HG03378 (cell line): ENCODE results near the gene DRC7.
A peak's percentile ranks its signal among the peaks of the same experiment; 100 is the strongest.

Experiments
- ATAC-seq: cut with Tn5 transposase; IDR thresholded peaks from one replicate; pipeline ENCODE4 v1.9.1; 2021; ENCODE audit warnings: mild to moderate bottlenecking, moderate library complexity; ENCODE audit not compliant: unreplicated experiment

The DRC7 gene

GRCh38 chr16:57748596-57748995 lies 54.0 kb downstream of the DRC7 start:
- no peak for ATAC-seq

DNA sequence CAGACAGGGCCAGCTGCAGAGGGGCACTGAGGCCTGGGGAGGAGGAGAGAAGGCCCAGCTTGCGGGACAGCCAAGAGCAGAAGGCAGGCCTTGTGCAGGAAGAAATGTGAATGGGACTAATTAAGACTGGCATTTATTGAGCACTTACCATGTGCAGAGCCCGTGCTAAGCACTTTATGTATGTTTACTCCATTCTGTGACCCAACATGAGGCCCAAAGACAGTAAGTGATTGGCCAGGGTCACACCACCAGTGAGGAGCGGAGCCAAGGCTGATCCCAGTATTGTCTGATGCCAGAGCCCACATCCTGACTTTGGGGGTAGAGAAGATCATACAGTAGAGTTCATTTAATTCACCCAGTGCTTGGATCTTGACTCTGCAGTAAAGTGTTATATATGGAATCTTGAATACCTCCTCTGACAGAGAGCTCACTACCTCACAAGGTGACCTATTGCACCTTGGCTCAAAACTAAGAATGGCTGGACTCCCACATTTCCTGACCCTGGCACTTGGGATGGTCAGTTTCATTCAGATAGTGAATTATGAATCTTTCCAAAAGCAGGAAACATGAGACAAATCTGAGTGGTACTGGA lies 54.6 kb downstream of the DRC7 start:
- no peak for ATAC-seq

- ATAC-seq = no peak
These were observed 55.3 kb downstream of the DRC7 start for GRCh38 chr16:57749856-57750452.

GRCh38 chr16:57750796-57751538 lies 56.4 kb downstream of the DRC7 start:
- ATAC-seq = no peak

DNA sequence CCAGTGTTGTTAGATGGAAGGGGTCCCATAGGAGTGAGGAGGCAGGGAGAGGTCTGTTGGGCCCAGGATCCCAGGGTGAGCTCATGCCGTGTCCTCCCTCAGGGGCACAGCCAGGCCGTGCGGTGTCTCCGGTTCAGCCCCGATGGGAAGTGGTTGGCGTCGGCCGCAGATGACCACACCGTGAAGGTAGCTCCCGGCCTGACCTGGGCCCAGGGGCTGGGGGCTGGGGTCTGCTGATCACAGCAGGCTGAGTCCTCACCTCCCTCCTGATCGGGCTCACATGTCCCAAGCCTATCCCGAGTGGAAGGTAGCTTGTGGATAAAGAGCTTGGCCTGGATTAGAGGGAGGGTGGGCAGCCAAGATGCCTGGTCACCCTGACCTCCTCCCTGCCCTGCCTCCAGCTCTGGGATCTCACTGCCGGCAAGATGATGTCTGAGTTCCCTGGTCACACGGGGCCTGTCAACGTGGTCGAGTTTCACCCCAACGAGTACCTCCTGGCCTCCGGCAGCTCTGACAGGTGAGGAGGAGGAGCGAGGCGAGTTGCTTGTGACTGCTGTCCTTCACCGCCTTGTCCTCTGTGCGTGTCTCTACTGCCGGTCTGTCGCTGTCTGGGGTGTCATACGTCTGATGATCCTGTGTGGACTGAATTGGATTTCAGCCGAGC lies 57.1 kb downstream of the DRC7 start:
- ATAC-seq = no peak

GRCh38 chr16:57752203-57752580 lies 57.6 kb downstream of the DRC7 start:
- ATAC-seq = no peak

DNA sequence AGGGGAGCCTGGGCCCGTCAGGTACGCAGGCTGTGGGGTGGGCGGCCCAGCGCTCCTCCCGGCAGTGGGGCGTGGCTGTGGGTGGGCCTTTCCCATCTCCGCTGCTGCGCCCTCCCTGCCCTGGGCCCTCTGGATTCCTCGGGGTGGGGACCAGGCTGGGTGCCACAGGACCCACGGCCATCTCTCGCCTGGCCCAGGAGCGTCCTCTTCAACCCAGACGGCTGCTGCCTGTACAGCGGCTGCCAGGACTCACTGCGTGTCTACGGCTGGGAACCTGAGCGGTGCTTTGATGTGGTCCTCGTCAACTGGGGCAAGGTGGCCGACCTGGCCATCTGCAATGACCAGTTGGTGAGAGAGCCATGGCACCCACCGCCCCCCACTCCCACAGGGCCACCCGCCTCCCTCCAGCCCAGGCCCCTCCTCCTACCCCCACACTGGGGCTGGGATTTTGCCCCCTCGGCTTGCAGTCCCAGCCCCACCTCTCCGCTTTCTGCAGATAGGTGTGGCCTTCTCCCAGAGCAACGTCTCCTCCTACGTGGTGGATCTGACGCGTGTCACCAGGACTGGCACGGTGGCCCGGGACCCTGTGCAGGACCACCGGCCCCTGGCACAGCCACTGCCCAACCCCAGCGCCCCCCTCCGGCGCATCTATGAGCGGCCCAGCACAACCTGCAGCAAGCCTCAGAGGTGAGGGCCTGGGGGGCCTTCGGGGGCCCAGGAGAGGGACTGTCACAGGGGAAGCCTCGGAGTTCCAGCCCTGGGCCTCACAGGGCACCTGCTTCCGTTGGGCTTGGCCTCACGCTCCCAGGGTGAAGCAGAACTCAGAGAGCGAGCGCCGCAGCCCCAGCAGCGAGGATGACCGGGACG lies 58.2 kb downstream of the DRC7 start:
- no peak for ATAC-seq

- no peak for ATAC-seq
These were observed 59.1 kb downstream of the DRC7 start for GRCh38 chr16:57753448-57754353.

GRCh38 chr16:57754354-57755060 lies 59.9 kb downstream of the DRC7 start:
- no peak for ATAC-seq

DNA sequence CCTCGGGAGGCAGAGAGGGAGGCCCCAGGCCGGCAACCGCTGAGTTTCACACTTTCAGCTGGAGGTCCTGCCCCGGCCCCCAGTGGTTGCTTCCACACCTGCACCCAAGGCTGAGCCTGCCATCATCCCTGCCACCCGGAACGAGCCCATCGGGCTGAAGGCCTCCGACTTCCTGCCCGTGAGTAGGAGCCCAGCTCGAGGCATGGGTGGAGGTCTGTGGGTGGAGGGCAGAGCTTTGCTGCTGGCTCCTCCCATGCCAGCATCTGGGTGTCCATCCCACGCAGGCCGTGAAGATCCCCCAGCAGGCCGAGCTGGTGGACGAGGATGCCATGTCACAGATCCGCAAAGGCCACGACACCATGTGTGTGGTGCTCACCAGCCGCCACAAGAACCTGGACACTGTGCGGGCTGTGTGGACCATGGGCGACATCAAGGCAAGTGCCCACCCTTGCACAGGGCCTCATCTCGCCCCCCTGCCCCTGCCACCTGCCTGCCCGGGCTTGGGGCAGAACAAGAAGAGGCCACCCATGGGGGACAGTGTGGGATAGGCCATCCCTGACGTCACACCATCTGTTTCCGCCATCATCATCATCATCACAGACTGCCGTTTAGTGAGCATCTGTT lies 60.6 kb downstream of the DRC7 start:
- ATAC-seq = no peak

- ATAC-seq = no peak
These were observed 61.3 kb downstream of the DRC7 start for GRCh38 chr16:57755726-57756423.

DNA sequence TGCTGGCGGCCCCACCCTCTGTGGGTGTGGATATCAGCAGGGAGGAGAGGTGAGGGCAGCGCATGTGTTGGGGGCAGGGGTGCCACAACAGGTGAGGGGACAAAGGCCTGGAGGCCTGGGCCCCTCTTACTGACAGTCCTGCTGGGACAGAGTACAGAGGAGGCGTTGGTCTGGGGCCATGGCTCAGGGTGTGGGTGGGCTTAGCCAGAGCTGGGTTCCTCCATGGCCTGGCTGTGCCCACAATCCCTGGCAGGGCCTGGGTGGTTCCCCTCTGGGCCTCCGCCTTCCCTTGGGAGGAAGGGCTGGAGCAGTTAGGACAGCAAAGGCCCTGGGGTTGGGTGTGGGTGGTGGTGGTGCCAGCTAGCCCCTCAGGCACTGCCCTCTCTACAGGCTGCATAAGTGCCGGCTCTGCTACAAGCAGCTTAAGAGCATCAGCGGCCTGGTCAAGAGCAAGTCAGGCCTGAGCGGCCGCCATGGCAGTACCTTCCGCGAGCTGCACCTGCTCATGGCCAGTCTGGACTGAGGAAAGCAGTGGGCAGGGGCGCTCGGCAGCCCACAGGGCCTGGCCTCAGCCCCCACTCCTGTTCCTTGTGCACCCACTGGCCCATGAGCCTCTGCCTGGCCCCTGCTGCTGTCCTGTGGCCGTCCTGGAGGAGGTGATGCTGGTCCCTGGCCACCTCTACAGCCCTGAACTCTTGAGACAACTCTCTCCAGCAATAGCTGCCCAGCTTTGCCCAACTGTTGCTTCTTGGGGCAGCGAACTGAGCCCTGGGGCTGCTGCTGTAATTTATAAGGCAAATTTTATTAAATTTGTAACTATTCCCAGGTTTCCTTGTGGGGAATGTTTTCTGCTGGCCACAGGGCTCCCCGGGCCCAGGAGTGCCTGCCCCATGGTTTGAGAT lies 62.1 kb downstream of the DRC7 start:
- peak; percentile 14 for ATAC-seq

GRCh38 chr16:57757326-57757786 lies 62.8 kb downstream of the DRC7 start:
- peak; percentile 82 for ATAC-seq

GRCh38 chr16:57757883-57758282 lies 63.3 kb downstream of the DRC7 start:
- no peak for ATAC-seq

GRCh38 chr16:57758331-57759117 lies 63.9 kb downstream of the DRC7 start:
- no peak for ATAC-seq

DNA sequence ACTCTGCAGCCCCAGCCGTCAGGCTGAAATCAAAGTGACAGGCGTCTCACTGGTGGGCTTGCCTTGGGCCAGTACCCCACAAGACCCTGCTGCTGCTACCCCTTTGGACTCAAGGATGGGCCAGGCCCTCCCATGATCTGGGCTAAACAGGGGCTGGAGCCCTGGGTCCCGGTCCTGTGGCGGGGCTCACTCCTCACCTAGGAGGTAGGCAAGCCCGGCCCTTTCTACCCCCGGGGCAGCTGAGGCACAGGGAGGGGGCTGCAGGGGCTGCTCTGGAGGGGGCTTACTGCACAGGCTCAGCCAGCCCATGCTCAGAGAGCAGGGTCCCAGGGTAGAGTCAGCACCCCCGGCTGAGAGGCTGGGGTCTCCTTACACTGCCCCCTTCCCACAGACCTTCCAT lies 64.5 kb downstream of the DRC7 start:
- no peak for ATAC-seq
